ENCODE data around the gene TAB2. TPM values are rescaled to one million over a fixed set of nuclear protein-coding genes. Genes with fewer than 3 reads are reported as not detected.

The TAB2 gene
- total and polyA plus RNA-seq, 2 experiments from 2014 or later: 19.8 to 59.2 TPM

DNA sequence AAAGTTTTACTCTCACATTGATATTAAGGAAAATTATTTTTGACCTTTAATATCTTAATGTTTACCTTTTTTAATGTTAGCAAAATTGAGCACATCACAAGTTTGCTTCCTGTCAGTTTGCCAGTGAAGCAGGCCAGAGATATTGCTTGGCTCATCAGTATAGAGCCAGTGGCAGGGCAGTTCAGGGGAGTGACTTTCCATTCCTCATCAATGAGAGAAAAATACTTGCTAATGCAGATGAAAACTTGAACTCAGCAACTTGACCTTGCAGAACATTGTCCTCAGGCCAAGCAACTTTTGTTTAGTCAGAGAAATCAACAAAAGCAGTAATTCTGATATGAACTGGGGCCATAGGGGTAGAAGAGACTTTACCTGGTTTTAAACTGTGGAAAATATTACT, 6.9 kb downstream of the TAB2 start (continued):
- TF ChIP-seq, protein P1, sequence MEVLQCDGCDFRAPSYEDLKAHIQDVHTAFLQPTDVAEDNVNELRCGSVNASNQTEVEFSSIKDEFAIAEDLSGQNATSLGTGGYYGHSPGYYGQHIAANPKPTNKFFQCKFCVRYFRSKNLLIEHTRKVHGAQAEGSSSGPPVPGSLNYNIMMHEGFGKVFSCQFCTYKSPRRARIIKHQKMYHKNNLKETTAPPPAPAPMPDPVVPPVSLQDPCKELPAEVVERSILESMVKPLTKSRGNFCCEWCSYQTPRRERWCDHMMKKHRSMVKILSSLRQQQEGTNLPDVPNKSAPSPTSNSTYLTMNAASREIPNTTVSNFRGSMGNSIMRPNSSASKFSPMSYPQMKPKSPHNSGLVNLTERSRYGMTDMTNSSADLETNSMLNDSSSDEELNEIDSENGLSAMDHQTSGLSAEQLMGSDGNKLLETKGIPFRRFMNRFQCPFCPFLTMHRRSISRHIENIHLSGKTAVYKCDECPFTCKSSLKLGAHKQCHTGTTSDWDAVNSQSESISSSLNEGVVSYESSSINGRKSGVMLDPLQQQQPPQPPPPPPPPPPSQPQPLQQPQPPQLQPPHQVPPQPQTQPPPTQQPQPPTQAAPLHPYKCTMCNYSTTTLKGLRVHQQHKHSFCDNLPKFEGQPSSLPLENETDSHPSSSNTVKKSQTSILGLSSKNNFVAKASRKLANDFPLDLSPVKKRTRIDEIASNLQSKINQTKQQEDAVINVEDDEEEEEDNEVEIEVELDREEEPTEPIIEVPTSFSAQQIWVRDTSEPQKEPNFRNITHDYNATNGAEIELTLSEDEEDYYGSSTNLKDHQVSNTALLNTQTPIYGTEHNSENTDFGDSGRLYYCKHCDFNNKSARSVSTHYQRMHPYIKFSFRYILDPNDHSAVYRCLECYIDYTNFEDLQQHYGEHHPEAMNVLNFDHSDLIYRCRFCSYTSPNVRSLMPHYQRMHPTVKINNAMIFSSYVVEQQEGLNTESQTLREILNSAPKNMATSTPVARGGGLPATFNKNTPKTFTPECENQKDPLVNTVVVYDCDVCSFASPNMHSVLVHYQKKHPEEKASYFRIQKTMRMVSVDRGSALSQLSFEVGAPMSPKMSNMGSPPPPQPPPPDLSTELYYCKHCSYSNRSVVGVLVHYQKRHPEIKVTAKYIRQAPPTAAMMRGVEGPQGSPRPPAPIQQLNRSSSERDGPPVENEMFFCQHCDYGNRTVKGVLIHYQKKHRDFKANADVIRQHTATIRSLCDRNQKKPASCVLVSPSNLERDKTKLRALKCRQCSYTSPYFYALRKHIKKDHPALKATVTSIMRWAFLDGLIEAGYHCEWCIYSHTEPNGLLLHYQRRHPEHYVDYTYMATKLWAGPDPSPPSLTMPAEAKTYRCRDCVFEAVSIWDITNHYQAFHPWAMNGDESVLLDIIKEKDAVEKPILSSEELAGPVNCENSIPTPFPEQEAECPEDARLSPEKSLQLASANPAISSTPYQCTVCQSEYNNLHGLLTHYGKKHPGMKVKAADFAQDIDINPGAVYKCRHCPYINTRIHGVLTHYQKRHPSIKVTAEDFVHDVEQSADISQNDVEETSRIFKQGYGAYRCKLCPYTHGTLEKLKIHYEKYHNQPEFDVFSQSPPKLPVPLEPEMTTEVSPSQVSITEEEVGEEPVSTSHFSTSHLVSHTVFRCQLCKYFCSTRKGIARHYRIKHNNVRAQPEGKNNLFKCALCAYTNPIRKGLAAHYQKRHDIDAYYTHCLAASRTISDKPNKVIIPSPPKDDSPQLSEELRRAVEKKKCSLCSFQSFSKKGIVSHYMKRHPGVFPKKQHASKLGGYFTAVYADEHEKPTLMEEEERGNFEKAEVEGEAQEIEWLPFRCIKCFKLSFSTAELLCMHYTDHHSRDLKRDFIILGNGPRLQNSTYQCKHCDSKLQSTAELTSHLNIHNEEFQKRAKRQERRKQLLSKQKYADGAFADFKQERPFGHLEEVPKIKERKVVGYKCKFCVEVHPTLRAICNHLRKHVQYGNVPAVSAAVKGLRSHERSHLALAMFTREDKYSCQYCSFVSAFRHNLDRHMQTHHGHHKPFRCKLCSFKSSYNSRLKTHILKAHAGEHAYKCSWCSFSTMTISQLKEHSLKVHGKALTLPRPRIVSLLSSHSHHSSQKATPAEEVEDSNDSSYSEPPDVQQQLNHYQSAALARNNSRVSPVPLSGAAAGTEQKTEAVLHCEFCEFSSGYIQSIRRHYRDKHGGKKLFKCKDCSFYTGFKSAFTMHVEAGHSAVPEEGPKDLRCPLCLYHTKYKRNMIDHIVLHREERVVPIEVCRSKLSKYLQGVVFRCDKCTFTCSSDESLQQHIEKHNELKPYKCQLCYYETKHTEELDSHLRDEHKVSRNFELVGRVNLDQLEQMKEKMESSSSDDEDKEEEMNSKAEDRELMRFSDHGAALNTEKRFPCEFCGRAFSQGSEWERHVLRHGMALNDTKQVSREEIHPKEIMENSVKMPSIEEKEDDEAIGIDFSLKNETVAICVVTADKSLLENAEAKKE (CRISPR knock-in tag; IDR thresholded peaks at IDR 0.05): no peak
- TF ChIP-seq STAT1 (IDR thresholded peaks at IDR 0.05; ENCODE audit: unreplicated experiment): no peak
- TF ChIP-seq ZNF331 (CRISPR knock-in tag; IDR thresholded peaks at IDR 0.05; ENCODE audit: low read depth): no peak
- TF ChIP-seq EZH2phosphoT487 (IDR thresholded peaks at IDR 0.05; ENCODE audit: unreplicated experiment): no peak
- TF ChIP-seq NANOG (IDR thresholded peaks at IDR 0.05; ENCODE audit: borderline replicate concordance): no peak
- TF ChIP-seq, protein P2, sequence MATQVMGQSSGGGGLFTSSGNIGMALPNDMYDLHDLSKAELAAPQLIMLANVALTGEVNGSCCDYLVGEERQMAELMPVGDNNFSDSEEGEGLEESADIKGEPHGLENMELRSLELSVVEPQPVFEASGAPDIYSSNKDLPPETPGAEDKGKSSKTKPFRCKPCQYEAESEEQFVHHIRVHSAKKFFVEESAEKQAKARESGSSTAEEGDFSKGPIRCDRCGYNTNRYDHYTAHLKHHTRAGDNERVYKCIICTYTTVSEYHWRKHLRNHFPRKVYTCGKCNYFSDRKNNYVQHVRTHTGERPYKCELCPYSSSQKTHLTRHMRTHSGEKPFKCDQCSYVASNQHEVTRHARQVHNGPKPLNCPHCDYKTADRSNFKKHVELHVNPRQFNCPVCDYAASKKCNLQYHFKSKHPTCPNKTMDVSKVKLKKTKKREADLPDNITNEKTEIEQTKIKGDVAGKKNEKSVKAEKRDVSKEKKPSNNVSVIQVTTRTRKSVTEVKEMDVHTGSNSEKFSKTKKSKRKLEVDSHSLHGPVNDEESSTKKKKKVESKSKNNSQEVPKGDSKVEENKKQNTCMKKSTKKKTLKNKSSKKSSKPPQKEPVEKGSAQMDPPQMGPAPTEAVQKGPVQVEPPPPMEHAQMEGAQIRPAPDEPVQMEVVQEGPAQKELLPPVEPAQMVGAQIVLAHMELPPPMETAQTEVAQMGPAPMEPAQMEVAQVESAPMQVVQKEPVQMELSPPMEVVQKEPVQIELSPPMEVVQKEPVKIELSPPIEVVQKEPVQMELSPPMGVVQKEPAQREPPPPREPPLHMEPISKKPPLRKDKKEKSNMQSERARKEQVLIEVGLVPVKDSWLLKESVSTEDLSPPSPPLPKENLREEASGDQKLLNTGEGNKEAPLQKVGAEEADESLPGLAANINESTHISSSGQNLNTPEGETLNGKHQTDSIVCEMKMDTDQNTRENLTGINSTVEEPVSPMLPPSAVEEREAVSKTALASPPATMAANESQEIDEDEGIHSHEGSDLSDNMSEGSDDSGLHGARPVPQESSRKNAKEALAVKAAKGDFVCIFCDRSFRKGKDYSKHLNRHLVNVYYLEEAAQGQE (IDR thresholded peaks at IDR 0.05; ENCODE audit: unreplicated experiment): no peak
